Keratinocyte (primary cell): ENCODE data around the gene SPDYE9. TPM values are rescaled to one million over a fixed set of nuclear protein-coding genes. Genes with fewer than 3 reads are reported as not detected.

Experiments
- polyA plus RNA-seq, 5 experiments: library from polyadenylated mRNA; depleted of rRNA in 3 of 5; stranded (reverse) in 3 of 5; stranded (forward) in 1 of 5; unstranded in 1 of 5; fragments of >200 nt; gene quantifications; 1 replicate in 1 of 5; 2 replicates in 3 of 5; 3 replicates in 1 of 5; pipeline versions ENCODE4 v1.2.1 to v1.2.3, GENCODE V29; 2011 to 2012; ENCODE audit warnings: missing spikeins in 2 of 5, low read depth in 1 of 5, low replicate concordance in 1 of 5
- small RNA-seq, 3 experiments: library from RNA; depleted of rRNA; stranded (forward); fragments of <200 nt; gene quantifications; one replicate each; pipeline ENCODE3, GENCODE V24; 2012; ENCODE audit warnings: low read depth in 3 of 3, low replicate concordance in 1 of 3; ENCODE audit not compliant: insufficient read length in 3 of 3

Gene SPDYE9
- polyA plus RNA-seq, 1 donor (not counting 4 experiments of a cell fraction or from before 2014, with no cell fraction given) = not detected

Small RNA genes within 50 kb of the gene (small RNA-seq; reads per million reads assigned to genes)
- gene RF00019 = 0 reads per million in 3 experiments

Other genes with a start within 250 kb of the SPDYE9 start
- 3.1 to 10.4 TPM (median 4.0 TPM) in 3 replicates for gene POM121, start 160.9 kb downstream of the SPDYE9 start, polyA plus RNA-seq
- 0.03 to 0.19 TPM in 2 of 3 replicates, not detected in the other for gene TRIM74, start 116.6 kb downstream of the SPDYE9 start, polyA plus RNA-seq
- gene SPDYE8, start 56.3 kb downstream of the SPDYE9 start, polyA plus RNA-seq = not detected in 3 replicates
- gene SPDYE11, start 28.1 kb downstream of the SPDYE9 start, polyA plus RNA-seq = not detected in 3 replicates
- gene NSUN5, start 222.8 kb upstream of the SPDYE9 start, polyA plus RNA-seq = 16.8 to 20.4 TPM (median 20.2 TPM) in 3 replicates
- gene TRIM50, start 242.0 kb upstream of the SPDYE9 start, polyA plus RNA-seq = not detected in 3 replicates
- not detected in 3 replicates for gene FKBP6, start 242.1 kb upstream of the SPDYE9 start, polyA plus RNA-seq